SKM-1 treated with dmso at 0.1 percent for 144 hours (cell line): ENCODE measurements around the gene NMUR1.

ENCODE experiments used
- DNase-seq: peaks from one replicate; lab custom pipeline; 2025; ENCODE audit not compliant: unreplicated experiment; lab: John Stamatoyannopoulos, UW

NMUR1 gene

GRCh38 chr2:231488331-231488730 lies 41.9 kb downstream of the NMUR1 start:
- no peak for DNase-seq

GRCh38 chr2:231486851-231487596 lies 43.2 kb downstream of the NMUR1 start:
- no peak for DNase-seq

GRCh38 chr2:231483398-231484329 lies 46.6 kb downstream of the NMUR1 start:
- DNase-seq = no peak

- DNase-seq = peak; percentile 52
Observed at GRCh38 chr2:231482806-231483391, 47.3 kb downstream of the NMUR1 start.

- DNase-seq = no peak
Observed at GRCh38 chr2:231480781-231481180, 49.5 kb downstream of the NMUR1 start.

- no peak for DNase-seq
Observed at GRCh38 chr2:231479455-231479854, 50.8 kb downstream of the NMUR1 start.

GRCh38 chr2:231476920-231477319 lies 53.3 kb downstream of the NMUR1 start:
- DNase-seq = no peak

- no peak for DNase-seq
Observed at GRCh38 chr2:231475965-231476364, 54.3 kb downstream of the NMUR1 start.
